Keratinocyte (primary cell): ENCODE results near the gene CSH2.
"Not testable (repeated sequence)": the region's sequence is repeated elsewhere in the genome, so short reads cannot be mapped to it uniquely, and the experiment has no call there.

Experiments used
- EZH2 ChIP-seq: IDR thresholded peaks from one replicate; pipeline ENCODE4 v1.6.1; 2012; ENCODE audit warnings: inconsistent platforms, mild to moderate bottlenecking, low read length, moderate library complexity
- TF ChIP-seq, protein P1 (sequence below), 3 experiments: IDR thresholded peaks in 1 of 3; conservative IDR thresholded peaks in 1 of 3; optimal IDR thresholded peaks in 1 of 3; 2 replicates in 2 of 3; 3 replicates in 1 of 3; pipeline versions ENCODE3 to v1.5.1; 2011; ENCODE audit warnings: low read length in 3 of 3, mild to moderate bottlenecking in 3 of 3, moderate library complexity in 2 of 3, control low read depth in 1 of 3, inconsistent platforms in 1 of 3; ENCODE audit not compliant: insufficient read depth in 2 of 3; ENCODE audit errors: extremely low read depth in 1 of 3

GRCh38 chr17:63907161-63907778 lies 33.8 kb upstream of the CSH2 start:
- TF ChIP-seq, protein P1, sequence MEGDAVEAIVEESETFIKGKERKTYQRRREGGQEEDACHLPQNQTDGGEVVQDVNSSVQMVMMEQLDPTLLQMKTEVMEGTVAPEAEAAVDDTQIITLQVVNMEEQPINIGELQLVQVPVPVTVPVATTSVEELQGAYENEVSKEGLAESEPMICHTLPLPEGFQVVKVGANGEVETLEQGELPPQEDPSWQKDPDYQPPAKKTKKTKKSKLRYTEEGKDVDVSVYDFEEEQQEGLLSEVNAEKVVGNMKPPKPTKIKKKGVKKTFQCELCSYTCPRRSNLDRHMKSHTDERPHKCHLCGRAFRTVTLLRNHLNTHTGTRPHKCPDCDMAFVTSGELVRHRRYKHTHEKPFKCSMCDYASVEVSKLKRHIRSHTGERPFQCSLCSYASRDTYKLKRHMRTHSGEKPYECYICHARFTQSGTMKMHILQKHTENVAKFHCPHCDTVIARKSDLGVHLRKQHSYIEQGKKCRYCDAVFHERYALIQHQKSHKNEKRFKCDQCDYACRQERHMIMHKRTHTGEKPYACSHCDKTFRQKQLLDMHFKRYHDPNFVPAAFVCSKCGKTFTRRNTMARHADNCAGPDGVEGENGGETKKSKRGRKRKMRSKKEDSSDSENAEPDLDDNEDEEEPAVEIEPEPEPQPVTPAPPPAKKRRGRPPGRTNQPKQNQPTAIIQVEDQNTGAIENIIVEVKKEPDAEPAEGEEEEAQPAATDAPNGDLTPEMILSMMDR (optimal IDR thresholded peaks at IDR 0.05 in 1 of 3, IDR thresholded peaks at IDR 0.05 in 1 of 3, conservative IDR thresholded peaks at IDR 0.05 in 1 of 3; ENCODE audit: extremely low read depth in 1 of 3, insufficient read depth in 2 of 3, low read length in 3 of 3), result not testable (repeated sequence)
- TF ChIP-seq EZH2, result not testable (repeated sequence)
